WTC11 (cell line): ENCODE results near the gene NFATC2. TPM values are rescaled to one million over a fixed set of nuclear protein-coding genes. Genes with fewer than 3 reads are reported as not detected.

Experiments used
- ATAC-seq: fragments of 200-7000 bp; cut with Tn5 transposase; 2 replicates; pipeline ENCODE4 v1.10.0; 2021; ENCODE audit warnings: mild to moderate bottlenecking, moderate library complexity
- CTCF ChIA-PET: fragments of 300-600 bp; sonication (Branson Sonifier 250); formaldehyde crosslinking; loops from one replicate; lab custom pipeline; 2021; ENCODE audit warnings: antibody characterized with exemption; lab: Charles Lee
- POLR2A ChIA-PET: fragments of 350-600 bp; sonication (Branson Sonifier 250); formaldehyde crosslinking; loops from one replicate; lab custom pipeline; 2021; ENCODE audit warnings: antibody characterized with exemption; lab: Charles Lee
- DNase-seq: peaks from one replicate; pipeline ENCODE4 v3.0.0; 2021; ENCODE audit warnings: low spot score
- H3K27ac Mint-ChIP-seq: 2 replicates; pipeline ENCODE4 v1.8.0; 2021; ENCODE audit warnings: mixed read lengths
- H3K27me3 Mint-ChIP-seq: 2 replicates; pipeline ENCODE4 v1.8.0; 2021; ENCODE audit warnings: low read depth, mild to moderate bottlenecking, moderate library complexity, mixed read lengths
- H3K36me3 Mint-ChIP-seq: 2 replicates; pipeline ENCODE4 v1.8.0; 2021; ENCODE audit warnings: mixed read lengths
- H3K4me1 Mint-ChIP-seq: 2 replicates; pipeline ENCODE4 v1.8.0; 2022; ENCODE audit warnings: mixed read lengths
- H3K4me3 Mint-ChIP-seq: 2 replicates; pipeline ENCODE4 v1.8.0; 2021; ENCODE audit warnings: mild to moderate bottlenecking, moderate library complexity, mixed read lengths
- H3K9me3 Mint-ChIP-seq: 2 replicates; pipeline ENCODE4 v1.8.0; 2021; ENCODE audit warnings: mixed read lengths
- AR ChIP-seq: fragments of 250-450 bp; sonication (Bioruptor Pico); IDR thresholded peaks from 2 replicates; pipeline ENCODE4 v1.9.0; 2021; ENCODE audit warnings: mild to moderate bottlenecking
- ARID4B ChIP-seq: sonication (generic); formaldehyde crosslinking; IDR thresholded peaks from 2 replicates; pipeline ENCODE4 v1.8.0; 2023; ENCODE audit warnings: missing genetic modification reagents, mild to moderate bottlenecking, borderline replicate concordance
- ETV6 ChIP-seq: sonication (generic); formaldehyde crosslinking; IDR thresholded peaks from 2 replicates; pipeline ENCODE4 v1.8.1; 2022; ENCODE audit warnings: mild to moderate bottlenecking, missing genetic modification reagents
- FOXK1 ChIP-seq: sonication (generic); formaldehyde crosslinking; IDR thresholded peaks from 2 replicates; pipeline ENCODE4 v1.8.0; 2022; ENCODE audit warnings: mild to moderate bottlenecking, moderate library complexity, missing genetic modification reagents
- GABPB1 ChIP-seq: sonication (generic); formaldehyde crosslinking; IDR thresholded peaks from 2 replicates; pipeline ENCODE4 v1.8.1; 2023; ENCODE audit warnings: mild to moderate bottlenecking, missing genetic modification reagents
- GTF2I ChIP-seq: fragments of 250-450 bp; sonication (Bioruptor Pico); conservative IDR thresholded peaks from 2 replicates; pipeline ENCODE4 v1.4.0; 2021; ENCODE audit warnings: mild to moderate bottlenecking
- JUN ChIP-seq: sonication (generic); formaldehyde crosslinking; IDR thresholded peaks from 2 replicates; pipeline ENCODE4 v1.8.0; 2023; ENCODE audit warnings: mild to moderate bottlenecking, missing genetic modification reagents
- KAT7 ChIP-seq: sonication (generic); formaldehyde crosslinking; IDR thresholded peaks from 2 replicates; pipeline ENCODE4 v1.8.1; 2023; ENCODE audit warnings: missing genetic modification reagents, mild to moderate bottlenecking, borderline replicate concordance
- MXD4 ChIP-seq: fragments of 250-450 bp; sonication (Bioruptor Pico); IDR thresholded peaks from 2 replicates; pipeline ENCODE4 v1.8.0; 2021; ENCODE audit warnings: mild to moderate bottlenecking, moderate library complexity, borderline replicate concordance
- MYBL2 ChIP-seq: sonication (generic); formaldehyde crosslinking; IDR thresholded peaks from 2 replicates; pipeline ENCODE4 v1.8.1; 2023; ENCODE audit warnings: mild to moderate bottlenecking, moderate library complexity, missing genetic modification reagents
- NFATC4 ChIP-seq: fragments of 250-450 bp; sonication (Bioruptor Pico); IDR thresholded peaks from 2 replicates; pipeline ENCODE4 v1.9.0; 2021; ENCODE audit warnings: mild to moderate bottlenecking
- NR1H2 ChIP-seq: sonication (generic); formaldehyde crosslinking; IDR thresholded peaks from 2 replicates; pipeline ENCODE4 v1.9.0; 2021; ENCODE audit warnings: mild to moderate bottlenecking, moderate library complexity, missing genetic modification reagents
- PREB ChIP-seq: sonication (generic); formaldehyde crosslinking; IDR thresholded peaks from 2 replicates; pipeline ENCODE4 v1.8.1; 2022; ENCODE audit warnings: mild to moderate bottlenecking, missing genetic modification reagents, moderate library complexity, borderline replicate concordance
- ZNF416 ChIP-seq: fragments of 250-450 bp; sonication (Bioruptor Pico); IDR thresholded peaks from 2 replicates; pipeline ENCODE4 v1.9.0; 2021; ENCODE audit warnings: mild to moderate bottlenecking, inconsistent platforms
- ZNF671 ChIP-seq: fragments of 250-450 bp; sonication (Bioruptor Pico); IDR thresholded peaks from 2 replicates; pipeline ENCODE4 v1.8.0; 2021; ENCODE audit warnings: mild to moderate bottlenecking
- total RNA-seq: library from RNA; stranded (reverse); gene quantifications from 3 replicates; pipeline ENCODE4 v1.2.3, GENCODE V29; 2021
- TF ChIP-seq, protein P1 (sequence below): sonication (generic); formaldehyde crosslinking; IDR thresholded peaks from 2 replicates; pipeline ENCODE4 v1.8.1; 2023; ENCODE audit warnings: mild to moderate bottlenecking, missing genetic modification reagents
- TF ChIP-seq, protein P2 (sequence below): sonication (generic); formaldehyde crosslinking; IDR thresholded peaks from 2 replicates; pipeline ENCODE4 v1.8.0; 2023; ENCODE audit warnings: missing genetic modification reagents
- TF ChIP-seq, protein P3 (sequence below): sonication (generic); formaldehyde crosslinking; IDR thresholded peaks from 2 replicates; pipeline ENCODE4 v1.8.1; 2023; ENCODE audit warnings: mild to moderate bottlenecking, missing genetic modification reagents, moderate library complexity
- TF ChIP-seq, protein P4 (sequence below): sonication (generic); formaldehyde crosslinking; IDR thresholded peaks from 2 replicates; pipeline ENCODE4 v1.8.1; 2022; ENCODE audit warnings: mild to moderate bottlenecking, moderate library complexity, missing genetic modification reagents

The NFATC2 gene
- total RNA-seq, 1 experiment from 2014 or later: 1.7 TPM

DNA sequence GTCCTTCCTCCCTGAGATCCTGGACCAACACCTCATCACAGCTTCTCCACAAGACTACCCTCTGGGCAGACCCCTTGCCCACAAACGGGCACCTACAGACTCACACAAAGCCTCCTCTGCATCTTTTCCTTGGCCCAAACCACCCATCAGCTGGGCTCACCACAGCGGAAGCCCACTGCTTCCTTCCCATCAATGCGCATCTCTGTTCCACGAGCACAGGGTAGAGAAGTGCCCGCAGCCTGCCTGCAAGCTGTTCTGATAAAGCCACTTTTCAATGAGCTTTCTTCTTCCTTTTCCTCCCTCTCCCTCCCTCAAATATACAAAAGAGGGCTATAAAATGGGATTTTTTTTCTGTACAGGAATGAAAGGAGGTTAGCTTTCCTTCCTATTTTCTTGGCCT is 111.2 kb downstream of the NFATC2 start:
- H3K9me3 Mint-ChIP-seq: no peaks in the 10 kb centered on the region
- no peak for TF ChIP-seq PREB
- TF ChIP-seq NR1H2 (CRISPR knock-in tag): no peak
- TF ChIP-seq ZNF671 (CRISPR knock-in tag): no peak
- TF ChIP-seq KAT7 (CRISPR knock-in tag): no peak
- TF ChIP-seq MYBL2 (CRISPR knock-in tag): no peak
- TF ChIP-seq ETV6 (CRISPR knock-in tag): no peak
- no peak for TF ChIP-seq JUN
- TF ChIP-seq, protein P1, sequence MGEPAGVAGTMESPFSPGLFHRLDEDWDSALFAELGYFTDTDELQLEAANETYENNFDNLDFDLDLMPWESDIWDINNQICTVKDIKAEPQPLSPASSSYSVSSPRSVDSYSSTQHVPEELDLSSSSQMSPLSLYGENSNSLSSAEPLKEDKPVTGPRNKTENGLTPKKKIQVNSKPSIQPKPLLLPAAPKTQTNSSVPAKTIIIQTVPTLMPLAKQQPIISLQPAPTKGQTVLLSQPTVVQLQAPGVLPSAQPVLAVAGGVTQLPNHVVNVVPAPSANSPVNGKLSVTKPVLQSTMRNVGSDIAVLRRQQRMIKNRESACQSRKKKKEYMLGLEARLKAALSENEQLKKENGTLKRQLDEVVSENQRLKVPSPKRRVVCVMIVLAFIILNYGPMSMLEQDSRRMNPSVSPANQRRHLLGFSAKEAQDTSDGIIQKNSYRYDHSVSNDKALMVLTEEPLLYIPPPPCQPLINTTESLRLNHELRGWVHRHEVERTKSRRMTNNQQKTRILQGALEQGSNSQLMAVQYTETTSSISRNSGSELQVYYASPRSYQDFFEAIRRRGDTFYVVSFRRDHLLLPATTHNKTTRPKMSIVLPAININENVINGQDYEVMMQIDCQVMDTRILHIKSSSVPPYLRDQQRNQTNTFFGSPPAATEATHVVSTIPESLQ (CRISPR knock-in tag): no peak
- TF ChIP-seq, protein P2, sequence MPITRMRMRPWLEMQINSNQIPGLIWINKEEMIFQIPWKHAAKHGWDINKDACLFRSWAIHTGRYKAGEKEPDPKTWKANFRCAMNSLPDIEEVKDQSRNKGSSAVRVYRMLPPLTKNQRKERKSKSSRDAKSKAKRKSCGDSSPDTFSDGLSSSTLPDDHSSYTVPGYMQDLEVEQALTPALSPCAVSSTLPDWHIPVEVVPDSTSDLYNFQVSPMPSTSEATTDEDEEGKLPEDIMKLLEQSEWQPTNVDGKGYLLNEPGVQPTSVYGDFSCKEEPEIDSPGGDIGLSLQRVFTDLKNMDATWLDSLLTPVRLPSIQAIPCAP (CRISPR knock-in tag): no peak
- TF ChIP-seq, protein P3, sequence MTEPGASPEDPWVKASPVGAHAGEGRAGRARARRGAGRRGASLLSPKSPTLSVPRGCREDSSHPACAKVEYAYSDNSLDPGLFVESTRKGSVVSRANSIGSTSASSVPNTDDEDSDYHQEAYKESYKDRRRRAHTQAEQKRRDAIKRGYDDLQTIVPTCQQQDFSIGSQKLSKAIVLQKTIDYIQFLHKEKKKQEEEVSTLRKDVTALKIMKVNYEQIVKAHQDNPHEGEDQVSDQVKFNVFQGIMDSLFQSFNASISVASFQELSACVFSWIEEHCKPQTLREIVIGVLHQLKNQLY (CRISPR knock-in tag): no peak
- TF ChIP-seq ARID4B (CRISPR knock-in tag): no peak
- no peak for TF ChIP-seq FOXK1 (CRISPR knock-in tag)
- no peak for TF ChIP-seq GABPB1 (CRISPR knock-in tag)
- no peak for TF ChIP-seq ZNF416 (CRISPR knock-in tag)
- TF ChIP-seq, protein P4, sequence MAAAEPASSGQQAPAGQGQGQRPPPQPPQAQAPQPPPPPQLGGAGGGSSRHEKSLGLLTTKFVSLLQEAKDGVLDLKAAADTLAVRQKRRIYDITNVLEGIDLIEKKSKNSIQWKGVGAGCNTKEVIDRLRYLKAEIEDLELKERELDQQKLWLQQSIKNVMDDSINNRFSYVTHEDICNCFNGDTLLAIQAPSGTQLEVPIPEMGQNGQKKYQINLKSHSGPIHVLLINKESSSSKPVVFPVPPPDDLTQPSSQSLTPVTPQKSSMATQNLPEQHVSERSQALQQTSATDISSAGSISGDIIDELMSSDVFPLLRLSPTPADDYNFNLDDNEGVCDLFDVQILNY: no peak
- TF ChIP-seq GTF2I (CRISPR knock-in tag): no peak
- no peak for TF ChIP-seq NFATC4 (CRISPR knock-in tag)
- no peak for TF ChIP-seq AR (CRISPR knock-in tag)
- TF ChIP-seq MXD4: no peak
- TF ChIP-seq, all 79 proteins: peak for 0
- Mint-ChIP-seq H3K27ac (no peak overlapping the region), H3K27me3 (no peaks in the 10 kb centered on the region), H3K4me3 (no peak overlapping the region), H3K36me3 (no peaks in the 10 kb centered on the region), H3K4me1 (peaks cover 26% of the 10 kb centered on the region)
- no peak for DNase-seq
- ChIA-PET CTCF (no interaction called here), POLR2A (no interaction called here)
- no peak for ATAC-seq
